ENCODE measurements around the gene BCL11B. TPM values are rescaled to one million over a fixed set of nuclear protein-coding genes. Genes with fewer than 3 reads are reported as not detected.

The BCL11B gene
- total and polyA plus RNA-seq, 10 of the 15 experiments (the other 5 are each of a cell fraction or from before 2014, with no cell fraction given): 0.38 to 5.5 (median 1.3) TPM

DNA sequence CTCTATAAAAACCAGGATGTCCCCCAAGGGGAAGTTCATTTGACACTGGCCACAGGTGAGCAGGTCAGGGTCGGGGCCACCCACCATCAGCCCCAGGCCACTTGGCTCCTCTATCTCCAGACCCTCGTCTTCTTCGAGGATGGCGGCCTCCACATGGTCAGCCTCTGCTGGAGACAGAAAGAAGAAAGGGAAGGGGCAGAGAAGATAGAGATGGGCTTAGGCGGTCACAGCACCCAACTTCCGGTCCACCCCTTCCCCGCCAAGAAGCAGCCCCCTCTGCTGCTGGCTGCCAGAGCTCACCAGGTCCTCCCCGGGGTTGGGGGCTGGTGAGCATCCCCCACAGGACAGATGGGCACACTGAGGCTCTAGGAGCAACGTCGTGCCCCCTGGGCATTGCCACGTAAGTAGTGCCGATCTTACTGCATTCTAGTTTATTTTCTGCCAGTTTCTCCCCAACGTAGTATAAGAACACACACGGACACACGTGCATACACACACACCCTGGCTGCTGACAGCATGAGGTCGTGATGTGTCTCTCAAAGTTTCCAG lies 14.2 kb downstream of the BCL11B start:
- DNase-seq (ENCODE audit: low read depth, low spot score) (no peak), ATAC-seq (no peak), FAIRE-seq (no peak)
- intact Hi-C loops (cut with micrococcal nuclease; ENCODE audit: unreplicated experiment) (no loop called here), in situ Hi-C loops (cut with MboI) (loop anchor here (25.0 kb wide), 1 partner anchor 1120 kb away; no protein-coding TSS in a partner anchor)
- Histone ChIP-seq H3K27ac (ENCODE audit: control insufficient read depth, insufficient read depth) (no peak overlapping the region), H3K27me3 (replicated peaks in 1 of 2; ENCODE audit: control insufficient read depth in 2 of 2, insufficient read depth in 2 of 2, low read length in 1 of 2) (peaks cover 0 to 6% of the 10 kb centered on the region in 2 experiments; a peak in 3 of 4 replicates), H3K9me3 (replicated peaks; ENCODE audit: control insufficient read depth, insufficient read depth, low read length) (no peaks in the 10 kb centered on the region), H3K4me1 (ENCODE audit: control insufficient read depth, insufficient read depth, low read length) (no peaks in the 10 kb centered on the region), H3K4me3 (no peak overlapping the region), H3K36me3 (ENCODE audit: control insufficient read depth in 2 of 2, insufficient read depth in 2 of 2, low read length in 1 of 2) (no peaks in the 10 kb centered on the region; a peak in 1 of 4 replicates), H4K20me1 (ENCODE audit: control insufficient read depth, insufficient read depth) (no peaks in the 10 kb centered on the region), H3K4me2 (ENCODE audit: control insufficient read depth, insufficient read depth) (no peak overlapping the region), H2AFZ (ENCODE audit: control insufficient read depth, low read depth, low read length) (no peak overlapping the region), H3K9ac (ENCODE audit: control insufficient read depth, insufficient read depth, low read length) (no peak overlapping the region), H3K79me2 (ENCODE audit: control insufficient read depth, insufficient read depth, low read length) (no peaks in the 10 kb centered on the region)
- CTCF ChIA-PET: no interaction called here
- TF ChIP-seq MYC (IDR thresholded peaks at IDR 0.05; ENCODE audit: insufficient read depth, insufficient read length, insufficient replicate concordance, low read length, severe bottlenecking) (no peak), GABPA (IDR thresholded peaks at IDR 0.05; ENCODE audit: low read depth) (no peak), CHD2 (IDR thresholded peaks at IDR 0.05; ENCODE audit: borderline replicate concordance, low read depth, low read length) (no peak), IKZF1 (conservative IDR thresholded peaks at IDR 0.05) (no peak), EZH2 (IDR thresholded peaks at IDR 0.05; ENCODE audit: borderline replicate concordance, control insufficient read depth, low read depth, low read length) (no peak), KAT2A (conservative IDR thresholded peaks at IDR 0.05; ENCODE audit: control insufficient read depth, low read depth, low read length) (no peak), SMC3 (IDR thresholded peaks at IDR 0.05; ENCODE audit: borderline replicate concordance, low read length) (no peak), IRF4 (IDR thresholded peaks at IDR 0.05; ENCODE audit: low read depth, low read length) (no peak)
- TF ChIP-seq, protein P1, sequence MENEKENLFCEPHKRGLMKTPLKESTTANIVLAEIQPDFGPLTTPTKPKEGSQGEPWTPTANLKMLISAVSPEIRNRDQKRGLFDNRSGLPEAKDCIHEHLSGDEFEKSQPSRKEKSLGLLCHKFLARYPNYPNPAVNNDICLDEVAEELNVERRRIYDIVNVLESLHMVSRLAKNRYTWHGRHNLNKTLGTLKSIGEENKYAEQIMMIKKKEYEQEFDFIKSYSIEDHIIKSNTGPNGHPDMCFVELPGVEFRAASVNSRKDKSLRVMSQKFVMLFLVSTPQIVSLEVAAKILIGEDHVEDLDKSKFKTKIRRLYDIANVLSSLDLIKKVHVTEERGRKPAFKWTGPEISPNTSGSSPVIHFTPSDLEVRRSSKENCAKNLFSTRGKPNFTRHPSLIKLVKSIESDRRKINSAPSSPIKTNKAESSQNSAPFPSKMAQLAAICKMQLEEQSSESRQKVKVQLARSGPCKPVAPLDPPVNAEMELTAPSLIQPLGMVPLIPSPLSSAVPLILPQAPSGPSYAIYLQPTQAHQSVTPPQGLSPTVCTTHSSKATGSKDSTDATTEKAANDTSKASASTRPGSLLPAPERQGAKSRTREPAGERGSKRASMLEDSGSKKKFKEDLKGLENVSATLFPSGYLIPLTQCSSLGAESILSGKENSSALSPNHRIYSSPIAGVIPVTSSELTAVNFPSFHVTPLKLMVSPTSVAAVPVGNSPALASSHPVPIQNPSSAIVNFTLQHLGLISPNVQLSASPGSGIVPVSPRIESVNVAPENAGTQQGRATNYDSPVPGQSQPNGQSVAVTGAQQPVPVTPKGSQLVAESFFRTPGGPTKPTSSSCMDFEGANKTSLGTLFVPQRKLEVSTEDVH (IDR thresholded peaks at IDR 0.05; ENCODE audit: low read depth, partially characterized antibody): no peak
- POLR2A ChIA-PET: no interaction called here
- WGBS (ENCODE audit: insufficient coverage, insufficient replicate concordance, low lambda C conversion rate, missing lambda C conversion rate): 18% methylated on average over 16 of the region's 16 CpGs
- no TSS peak for BruUV-seq (replicated peaks)
- SMC1A ChIA-PET (ENCODE audit: uncharacterized antibody, unreplicated experiment): interaction anchor here (0.6 kb wide), 1 partner anchor 1034 kb away, joined by 3 read pairs; no protein-coding TSS in a partner anchor
- RAD21 ChIA-PET (ENCODE audit: unreplicated experiment): no interaction called here
